Fibroblast of skin of back (primary cell): ENCODE data around the gene ZNF616.

Experiments
- DNase-seq: peaks from one replicate; pipeline ENCODE4 v3.0.0-alpha.2; 2013

Gene ZNF616

DNA sequence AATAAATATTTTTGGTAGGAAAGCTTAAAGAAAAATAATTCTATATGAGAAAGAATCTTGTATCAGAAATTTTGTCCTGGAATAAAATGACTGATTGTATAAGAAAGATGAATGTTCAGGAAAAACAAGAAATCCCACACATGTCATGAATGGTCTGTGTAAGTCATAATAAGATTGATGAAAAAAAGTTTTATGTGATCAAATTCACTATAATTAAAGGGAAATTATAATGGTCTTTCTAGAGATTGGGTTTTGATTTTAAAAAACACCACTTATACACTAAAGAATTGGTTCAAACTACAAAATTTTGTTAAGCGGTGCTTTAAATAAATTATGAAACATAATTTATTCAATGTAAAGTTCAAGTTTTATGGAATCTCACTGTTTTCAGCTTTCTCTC, 37.0 kb downstream of the ZNF616 start:
- DNase-seq = no peak

DNA sequence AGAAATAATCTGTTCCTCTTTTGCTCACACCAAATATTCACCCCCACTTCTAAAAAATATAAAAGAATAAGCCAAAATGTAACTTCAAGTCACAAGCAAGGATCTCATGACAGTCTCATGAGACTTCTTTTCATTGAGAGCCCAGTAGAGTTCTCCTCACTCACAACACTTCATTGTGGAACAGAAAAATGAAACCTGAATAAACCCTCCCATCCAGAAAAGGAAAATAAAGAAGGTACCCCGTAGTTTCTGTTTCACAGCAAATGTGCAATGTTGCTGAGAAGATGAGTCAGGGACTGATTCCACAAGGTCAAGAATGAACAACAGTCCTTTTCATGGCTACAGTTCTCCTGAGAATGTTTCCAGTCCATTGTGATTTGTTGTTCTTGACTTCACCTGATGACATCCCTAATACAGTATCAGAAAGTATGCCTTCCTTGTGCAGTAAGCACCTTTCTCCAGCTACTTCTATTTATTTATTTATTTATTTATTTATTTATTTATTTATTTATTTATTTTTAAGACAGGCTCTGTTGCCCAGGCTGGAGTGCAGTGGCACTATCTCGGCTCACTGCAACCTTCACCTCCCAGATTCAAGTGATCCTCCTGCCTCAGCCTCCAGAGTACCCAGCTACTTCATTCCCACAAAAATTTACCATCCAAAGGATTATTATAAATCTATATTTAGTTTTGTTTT, 37.7 kb downstream of the ZNF616 start:
- DNase-seq = no peak

DNA sequence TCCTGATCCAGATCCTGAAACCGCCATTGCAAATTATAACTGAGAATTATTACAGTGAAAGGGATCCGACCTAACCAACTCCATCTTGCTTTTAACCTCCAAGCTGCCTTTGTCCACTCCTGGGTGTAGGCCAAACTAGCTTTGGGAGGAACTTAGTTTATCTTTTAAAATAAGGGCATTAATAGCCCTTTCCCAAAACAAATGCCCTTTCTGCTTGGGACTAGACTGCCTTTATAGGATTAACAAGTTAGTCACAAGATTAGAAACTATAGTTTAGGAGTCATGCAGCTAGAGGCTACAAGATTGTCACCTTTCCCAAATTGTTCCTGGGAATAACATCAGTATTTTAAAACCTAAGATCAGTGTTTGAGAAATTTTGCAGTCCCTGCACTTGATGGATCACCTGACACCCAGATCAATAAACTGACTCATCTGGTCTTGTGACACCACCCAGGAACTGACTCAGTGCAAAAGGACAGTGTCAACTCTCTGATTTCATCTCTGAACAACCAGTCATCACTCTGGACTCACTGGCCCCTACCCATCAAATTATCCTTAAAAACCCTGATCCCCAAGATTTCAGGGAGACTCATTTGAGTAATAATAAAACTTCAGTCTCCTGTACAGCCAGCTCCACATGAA, 40.1 kb downstream of the ZNF616 start:
- no peak for DNase-seq

DNA sequence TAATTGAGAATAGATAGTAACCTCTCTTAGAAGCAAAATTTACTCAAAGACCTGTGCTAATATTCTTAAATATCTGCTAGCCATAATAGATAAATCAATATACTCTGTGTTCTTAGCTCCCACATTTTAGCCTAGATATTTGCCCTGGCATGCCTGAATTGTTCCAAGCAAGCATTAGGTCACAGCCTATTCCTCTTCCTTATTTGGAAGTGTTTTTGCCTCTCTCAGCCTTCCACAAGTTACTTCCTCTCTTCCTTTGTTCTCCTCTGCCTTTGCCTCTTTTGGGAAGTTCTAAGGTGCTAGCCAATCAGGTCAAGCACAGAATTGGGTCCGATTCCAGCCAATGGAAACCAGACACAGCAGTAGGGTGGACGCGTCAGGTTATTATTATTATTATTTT, 43.3 kb downstream of the ZNF616 start:
- DNase-seq = peak; percentile 1

DNA sequence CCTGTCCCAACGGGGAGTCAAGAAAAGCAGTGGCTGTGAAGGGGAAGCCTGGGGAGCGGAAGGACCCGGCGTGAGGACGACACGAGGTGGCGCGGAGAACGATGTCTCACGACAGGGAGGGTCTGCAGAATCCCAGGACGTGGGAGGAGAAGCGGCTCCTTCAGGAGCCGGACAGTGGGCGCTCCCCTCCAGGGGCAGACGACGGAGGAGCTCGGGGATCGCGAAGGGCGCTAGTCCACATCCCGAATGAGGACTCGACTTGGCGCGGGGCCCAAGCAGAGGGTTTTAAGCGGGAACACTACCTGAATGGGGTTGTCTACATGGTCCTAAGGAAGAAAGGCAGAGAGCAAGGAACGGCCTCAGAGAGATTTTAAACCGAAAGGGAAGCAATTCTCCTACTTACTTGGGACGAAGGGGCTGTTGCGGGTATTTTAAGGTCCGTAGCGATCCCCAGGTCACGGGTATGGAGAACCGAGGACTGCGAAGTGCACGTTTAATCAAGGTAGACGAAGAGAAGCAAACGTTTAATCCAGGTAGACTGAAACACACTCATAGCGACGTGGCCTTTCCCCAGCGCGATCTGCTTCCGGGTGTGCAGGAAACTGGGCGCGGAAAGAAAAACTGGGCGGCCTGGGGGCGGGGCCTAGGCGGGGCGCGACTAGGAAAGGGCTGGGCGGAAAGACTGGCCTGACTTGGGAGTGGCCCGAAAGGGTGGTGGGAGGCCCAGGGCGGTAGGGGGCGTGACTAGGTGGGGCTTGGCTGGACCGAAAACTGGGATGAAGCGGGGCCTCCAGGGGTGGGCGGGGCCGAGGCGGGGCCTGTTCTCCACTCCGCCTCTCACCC, 44.3 kb downstream of the ZNF616 start, which contains the start of gene ZNF841:
Gene ZNF841 (minus strand): TSS at position 594 of the 843 bp plus-strand sequence. CDS start 10,964 bp downstream, outside the sequence.
- peak; percentile 94 for DNase-seq

DNA sequence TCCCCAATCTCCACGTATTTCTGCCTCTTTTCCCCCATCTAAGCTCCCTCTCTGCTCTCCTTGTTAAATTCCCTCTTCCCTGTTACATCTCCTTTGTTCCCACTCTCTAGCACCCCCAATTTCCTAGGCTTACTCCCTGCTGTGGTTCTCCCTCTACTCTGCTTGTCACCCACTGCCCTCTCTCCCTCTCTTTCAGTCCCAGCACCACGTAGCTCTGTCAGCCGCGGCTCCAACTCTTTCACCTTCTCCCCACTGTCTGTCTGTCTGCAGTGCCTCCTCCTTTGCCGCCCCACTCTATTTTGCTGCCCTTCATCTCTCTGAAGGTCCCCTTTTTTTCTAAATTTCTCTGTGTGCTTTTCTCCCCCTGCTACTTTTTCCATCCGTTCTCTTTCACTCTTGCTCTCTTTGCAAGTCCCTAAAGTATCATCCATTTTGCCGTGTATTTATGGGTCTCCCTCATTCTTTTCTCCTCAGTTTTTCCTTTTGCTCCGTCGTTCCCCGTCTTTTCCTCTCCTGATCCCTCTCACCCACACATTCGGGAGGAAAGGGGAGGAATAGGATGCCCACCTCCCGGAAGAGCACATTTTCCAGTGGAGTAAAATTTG, 45.1 kb downstream of the ZNF616 start:
- DNase-seq = no peak

DNA sequence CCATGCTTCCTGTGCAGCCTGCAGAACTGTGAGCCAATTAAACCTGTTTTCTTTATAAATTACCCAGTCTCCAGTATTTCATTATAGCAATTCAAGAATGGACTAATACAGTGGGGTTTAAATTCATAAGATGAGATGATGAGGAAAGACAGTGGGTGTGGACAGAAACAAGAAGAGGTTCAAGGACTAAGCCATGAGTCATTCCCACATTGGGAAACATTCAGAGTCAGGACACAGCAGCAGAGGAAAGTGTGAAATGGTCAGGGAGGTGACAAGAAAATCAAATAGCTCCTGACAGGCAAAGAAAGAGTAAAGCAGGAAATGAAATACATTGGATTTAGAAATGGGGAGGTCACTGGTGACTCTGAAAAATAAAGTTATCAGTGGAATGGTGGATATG, 53.3 kb downstream of the ZNF616 start:
- DNase-seq = no peak

DNA sequence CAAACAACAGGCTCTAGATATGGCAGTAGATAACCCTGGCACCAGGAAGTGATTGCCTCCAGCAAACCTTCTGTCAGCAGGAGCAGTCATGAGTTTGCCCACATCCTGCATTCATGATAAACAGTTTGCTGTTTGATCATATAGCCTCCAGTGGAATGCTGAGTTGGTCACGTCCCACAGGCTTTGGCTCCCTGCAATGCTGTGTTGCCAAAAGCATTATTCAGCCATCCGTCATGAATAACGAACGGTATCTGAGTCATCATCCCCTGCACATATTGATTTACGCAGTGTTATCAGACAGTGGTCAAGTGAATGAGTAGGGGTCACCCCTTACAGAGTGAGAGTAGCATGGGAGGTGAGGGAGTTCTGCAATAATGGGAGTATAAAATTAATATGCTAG, 69.2 kb downstream of the ZNF616 start:
- DNase-seq = no peak

DNA sequence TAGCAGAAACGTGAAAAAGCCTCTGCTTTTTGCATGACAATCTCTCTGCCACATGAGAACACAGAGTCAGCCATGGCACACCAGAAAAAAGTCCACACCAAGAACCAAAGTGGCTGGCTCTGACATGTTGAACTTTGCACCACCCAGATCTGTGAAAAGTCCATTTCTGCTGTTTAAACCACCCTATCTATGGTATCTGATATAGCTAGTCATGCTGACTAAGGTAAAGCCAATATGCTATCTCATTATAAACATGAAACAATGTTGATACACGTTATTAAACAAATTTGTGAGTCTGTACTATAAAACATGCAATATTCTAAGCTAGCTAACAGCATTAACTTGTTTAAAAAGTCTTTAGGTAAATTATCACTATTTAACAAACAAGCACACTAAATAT, 70.1 kb downstream of the ZNF616 start:
- DNase-seq = no peak

DNA sequence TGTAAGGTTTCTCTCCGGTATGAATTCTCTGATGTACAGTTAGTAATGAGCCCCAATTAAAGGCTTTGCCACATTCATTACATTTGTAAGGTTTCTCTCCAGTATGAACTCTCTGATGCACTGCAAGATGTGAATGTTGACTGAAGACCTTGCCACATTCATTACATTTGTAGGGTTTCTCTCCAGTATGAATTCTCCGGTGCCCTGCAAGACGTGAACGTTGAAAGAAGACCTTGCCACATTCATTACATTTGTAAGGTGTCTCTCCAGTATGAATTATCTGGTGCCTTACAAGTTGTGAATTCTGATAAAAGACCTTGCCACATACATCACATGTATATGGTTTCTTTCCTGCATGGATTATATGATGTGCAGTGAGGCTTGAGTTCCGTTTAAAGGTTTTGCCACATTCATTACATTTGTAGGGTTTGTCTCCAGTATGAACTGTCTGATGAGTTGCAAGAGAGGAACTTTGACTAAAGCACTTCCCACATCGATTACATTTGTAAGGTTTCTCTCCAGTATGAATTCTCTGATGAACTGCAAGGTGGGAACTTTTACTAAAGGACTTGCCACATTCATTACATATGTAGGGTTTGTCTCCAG, 73.4 kb downstream of the ZNF616 start:
- DNase-seq = no peak

DNA sequence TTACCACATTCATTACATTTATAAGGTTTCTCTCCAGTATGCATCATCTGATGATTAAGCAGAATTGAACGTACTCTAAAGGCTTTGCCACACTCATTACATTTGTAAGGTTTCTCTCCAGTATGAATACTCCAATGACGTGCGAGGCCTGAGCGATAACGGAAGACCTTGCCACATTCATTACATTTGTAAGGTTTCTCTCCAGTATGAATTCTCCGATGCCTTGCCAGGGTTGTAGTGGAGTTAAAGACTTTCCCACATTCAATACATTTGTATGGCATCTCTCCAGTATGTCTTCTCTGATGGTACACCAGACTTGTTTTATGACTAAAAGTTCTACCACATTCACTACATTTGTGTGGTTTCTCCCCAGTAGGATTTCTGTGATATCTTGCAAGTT, 74.3 kb downstream of the ZNF616 start:
- DNase-seq = no peak
